Measurements from ENCODE around the gene ZNF200. TPM values are rescaled to one million over a fixed set of nuclear protein-coding genes. Genes with fewer than 3 reads are reported as not detected.

The ZNF200 gene
- 7.9 and 12.5 TPM in 2 replicates for total RNA-seq
- 4.6 and 6.0 TPM in 2 replicates for polyA plus RNA-seq

DNA sequence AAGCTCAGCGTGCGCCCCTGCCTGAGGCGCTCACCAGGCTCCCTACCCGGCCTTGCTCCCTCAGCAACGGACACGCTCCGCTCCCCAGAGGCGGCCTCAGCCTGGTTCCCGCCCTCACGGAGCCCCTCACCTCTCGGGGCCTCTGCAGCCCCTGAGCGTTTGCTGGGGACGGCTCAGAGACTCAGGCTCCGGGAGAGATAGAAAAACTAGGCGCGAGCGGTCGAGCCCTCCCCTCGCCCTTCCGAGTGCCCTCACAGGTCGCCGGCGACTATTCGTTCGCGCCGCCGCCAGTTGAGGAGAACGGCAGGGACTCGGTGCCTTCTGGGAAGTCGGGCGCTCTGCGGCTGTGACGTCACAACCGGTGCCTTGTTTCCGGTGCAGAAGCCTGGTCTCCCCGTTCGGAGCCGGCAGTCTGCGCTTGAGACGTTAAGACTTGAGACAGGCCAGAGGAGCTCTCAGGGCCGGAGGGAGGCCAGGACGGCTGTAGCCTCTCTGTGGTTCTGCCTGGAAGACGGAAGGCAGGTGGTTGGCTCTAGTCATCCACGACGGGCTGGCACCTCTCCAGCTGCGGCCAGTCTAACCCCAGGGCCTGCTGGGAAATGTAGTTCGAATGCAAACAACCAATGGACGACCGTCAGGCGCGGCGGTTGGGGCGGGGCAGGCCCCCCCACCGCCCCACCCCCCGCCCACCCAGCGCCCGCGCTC, at the start of gene ZNF200:
ZNF200 (minus strand) TSS at position 302 of the 705 bp plus-strand sequence. CDS start 1,403 bp downstream, outside the sequence.
- under 1% methylated on average over 47 of the region's 59 CpGs for WGBS (ENCODE audit: low lambda C conversion rate, missing lambda C conversion rate)
- peak; percentile 97 for DNase-seq (ENCODE audit: low spot score)
- Histone ChIP-seq H3K4me2 (peak within 1 kb of the TSS; percentile 96), H3K9me3 (ENCODE audit: low read depth) (peaks cover 3% of the 10 kb centered on the region), H3K36me3 (replicated peaks; ENCODE audit: insufficient read depth, low read depth) (peaks cover 19% of the 10 kb centered on the region), H3K4me3 (peak within 1 kb of the TSS; percentile 55), H3K9me2 (replicated peaks; ENCODE audit: insufficient read depth) (no peaks in the 10 kb centered on the region), H3K4me1 (ENCODE audit: insufficient read depth) (peaks cover 7% of the 10 kb centered on the region), H3K27me3 (no peaks in the 10 kb centered on the region), H2AFZ (peak within 1 kb of the TSS; percentile 62), H4K20me1 (ENCODE audit: insufficient read depth, poor library complexity, severe bottlenecking) (no peaks in the 10 kb centered on the region), H3K27ac (peak within 1 kb of the TSS; percentile 96), H3K79me2 (peaks cover 17% of the 10 kb centered on the region)
- TF ChIP-seq EZH2phosphoT487 (IDR thresholded peaks at IDR 0.05; ENCODE audit: low read depth, severe bottlenecking, unreplicated experiment) = no peak
- TF ChIP-seq EZH2 (IDR thresholded peaks at IDR 0.05; ENCODE audit: borderline replicate concordance) = no peak
- TF ChIP-seq, protein P1, sequence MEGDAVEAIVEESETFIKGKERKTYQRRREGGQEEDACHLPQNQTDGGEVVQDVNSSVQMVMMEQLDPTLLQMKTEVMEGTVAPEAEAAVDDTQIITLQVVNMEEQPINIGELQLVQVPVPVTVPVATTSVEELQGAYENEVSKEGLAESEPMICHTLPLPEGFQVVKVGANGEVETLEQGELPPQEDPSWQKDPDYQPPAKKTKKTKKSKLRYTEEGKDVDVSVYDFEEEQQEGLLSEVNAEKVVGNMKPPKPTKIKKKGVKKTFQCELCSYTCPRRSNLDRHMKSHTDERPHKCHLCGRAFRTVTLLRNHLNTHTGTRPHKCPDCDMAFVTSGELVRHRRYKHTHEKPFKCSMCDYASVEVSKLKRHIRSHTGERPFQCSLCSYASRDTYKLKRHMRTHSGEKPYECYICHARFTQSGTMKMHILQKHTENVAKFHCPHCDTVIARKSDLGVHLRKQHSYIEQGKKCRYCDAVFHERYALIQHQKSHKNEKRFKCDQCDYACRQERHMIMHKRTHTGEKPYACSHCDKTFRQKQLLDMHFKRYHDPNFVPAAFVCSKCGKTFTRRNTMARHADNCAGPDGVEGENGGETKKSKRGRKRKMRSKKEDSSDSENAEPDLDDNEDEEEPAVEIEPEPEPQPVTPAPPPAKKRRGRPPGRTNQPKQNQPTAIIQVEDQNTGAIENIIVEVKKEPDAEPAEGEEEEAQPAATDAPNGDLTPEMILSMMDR (IDR thresholded peaks at IDR 0.05; ENCODE audit: poor library complexity) = no peak

GRCh38 chr16:3283543-3284447, 48.8 kb upstream of the ZNF200 start:
- Histone ChIP-seq H3K4me1 (ENCODE audit: insufficient read depth) (peaks cover 10% of the 10 kb centered on the region), H3K4me2 (peak overlapping the region; percentile 95), H3K4me3 (peak overlapping the region; percentile 89), H3K27ac (peak overlapping the region; percentile 100), H3K9me3 (ENCODE audit: low read depth) (peaks cover 15% of the 10 kb centered on the region), H3K27me3 (no peaks in the 10 kb centered on the region), H2AFZ (peak overlapping the region; percentile 38), H4K20me1 (ENCODE audit: insufficient read depth, poor library complexity, severe bottlenecking) (no peaks in the 10 kb centered on the region), H3K79me2 (peaks cover 56% of the 10 kb centered on the region), H3K9me2 (replicated peaks; ENCODE audit: insufficient read depth) (no peaks in the 10 kb centered on the region), H3K36me3 (replicated peaks; ENCODE audit: insufficient read depth, low read depth) (peaks cover 5% of the 10 kb centered on the region)
- TF ChIP-seq, protein P1 (IDR thresholded peaks at IDR 0.05; ENCODE audit: poor library complexity) = no peak
- TF ChIP-seq EZH2phosphoT487 (IDR thresholded peaks at IDR 0.05; ENCODE audit: low read depth, severe bottlenecking, unreplicated experiment) (no peak), EZH2 (IDR thresholded peaks at IDR 0.05; ENCODE audit: borderline replicate concordance) (no peak)
- DNase-seq (ENCODE audit: low spot score) = no peak
- WGBS (ENCODE audit: low lambda C conversion rate, missing lambda C conversion rate) = 7% methylated on average over 56 of the region's 56 CpGs

DNA sequence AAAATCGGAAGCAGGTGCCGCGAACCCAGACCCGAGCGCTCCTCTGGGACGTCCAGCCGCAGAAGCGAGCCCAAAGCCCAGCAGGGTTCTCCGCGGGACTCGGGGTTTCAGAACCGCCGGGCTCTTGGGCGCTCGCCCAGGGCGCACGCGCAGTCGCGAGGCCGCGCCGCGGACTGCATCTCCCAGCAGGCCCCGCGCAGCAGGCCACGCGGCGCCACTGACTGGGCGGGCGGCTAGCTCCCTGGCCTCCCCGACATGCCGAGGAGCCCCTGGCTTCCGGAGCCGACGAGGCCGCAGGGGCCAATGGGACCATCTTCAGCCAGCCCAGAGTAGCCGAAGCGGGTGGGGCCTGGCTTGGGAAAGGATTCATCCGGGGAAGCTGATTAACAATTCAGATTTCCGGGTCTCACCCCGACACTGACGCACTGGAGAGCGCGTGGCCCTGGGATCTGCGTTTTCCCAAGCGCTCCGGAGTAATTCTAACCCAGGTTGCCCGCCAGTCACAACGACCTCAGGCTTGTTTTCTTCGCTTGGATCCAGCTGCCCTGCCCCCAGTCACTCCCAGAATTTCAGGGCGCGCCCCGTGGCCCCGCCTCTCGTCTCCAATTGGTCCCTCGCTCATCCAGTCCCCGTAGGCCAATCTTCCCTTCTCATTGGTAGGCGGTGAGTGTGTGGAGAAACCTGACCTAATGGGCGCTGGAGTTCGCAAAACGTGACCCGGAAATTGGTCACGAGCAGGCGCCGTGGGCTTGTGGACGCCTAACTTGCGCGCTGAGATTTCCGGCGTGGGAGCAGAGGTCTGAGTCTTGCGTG, 48.0 kb upstream of the ZNF200 start, which contains the start of gene ZNF263:
ZNF263 (plus strand) TSS at position 762 of the 813 bp plus-strand sequence. CDS start 328 bp downstream, outside the sequence.
- H3K4me2 ChIP-seq = peak within 1 kb of the TSS; percentile 95
- whole genome bisulfite sequencing (ENCODE audit: low lambda C conversion rate, missing lambda C conversion rate) = under 1% methylated on average over 69 of the region's 72 CpGs
- peak within 1 kb of the TSS; percentile 91 for H3K4me3 ChIP-seq
- H3K4me1 ChIP-seq (ENCODE audit: insufficient read depth) = peaks cover 10% of the 10 kb centered on the region
- H2AFZ ChIP-seq = peak within 1 kb of the TSS; percentile 94
- DNase-seq (ENCODE audit: low spot score) = peak; percentile 98
- no peaks in the 10 kb centered on the region for H3K36me3 ChIP-seq (replicated peaks; ENCODE audit: insufficient read depth, low read depth)
- no peak for TF ChIP-seq EZH2phosphoT487 (IDR thresholded peaks at IDR 0.05; ENCODE audit: low read depth, severe bottlenecking, unreplicated experiment)
- TF ChIP-seq, protein P1 (IDR thresholded peaks at IDR 0.05; ENCODE audit: poor library complexity) = no peak
- no peak for TF ChIP-seq EZH2 (IDR thresholded peaks at IDR 0.05; ENCODE audit: borderline replicate concordance)
- peaks cover 49% of the 10 kb centered on the region for H3K79me2 ChIP-seq
- H3K9me3 ChIP-seq (ENCODE audit: low read depth) = peaks cover 6% of the 10 kb centered on the region
- no peaks in the 10 kb centered on the region for H3K9me2 ChIP-seq (replicated peaks; ENCODE audit: insufficient read depth)
- no peaks in the 10 kb centered on the region for H4K20me1 ChIP-seq (ENCODE audit: insufficient read depth, poor library complexity, severe bottlenecking)
- peak within 1 kb of the TSS; percentile 100 for H3K27ac ChIP-seq
- no peaks in the 10 kb centered on the region for H3K27me3 ChIP-seq

Data from hepatocyte (in vitro differentiated cells).